ENCODE data around the gene COL24A1. TPM values are rescaled to one million over a fixed set of nuclear protein-coding genes. Genes with fewer than 3 reads are reported as not detected.
A peak's percentile ranks its signal among the peaks of the same experiment; 100 is the strongest.
"Not testable (repeated sequence)": the region's sequence is repeated elsewhere in the genome, so short reads cannot be mapped to it uniquely, and the experiment has no call there.

The COL24A1 gene
- total RNA-seq, 1 experiment from 2014 or later = 0.34 TPM

DNA sequence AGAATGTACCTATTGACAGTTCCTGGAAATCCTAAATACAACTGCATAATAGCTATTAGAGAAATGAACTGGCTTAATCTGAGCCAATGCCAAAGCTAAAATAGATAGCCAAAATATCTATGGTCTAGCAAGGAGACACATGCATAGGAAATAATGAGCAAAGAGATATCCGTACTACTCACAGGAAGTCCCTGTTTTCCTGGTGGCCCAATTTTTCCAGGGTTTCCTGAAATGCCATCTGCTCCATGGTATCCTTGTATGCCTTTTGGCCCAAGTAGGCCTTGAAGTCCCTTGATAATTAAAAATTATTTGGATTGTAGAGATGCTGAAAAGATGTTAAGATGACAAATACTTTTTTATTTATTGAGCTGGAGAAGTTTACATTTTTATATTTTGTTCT lies 340.0 kb downstream of the COL24A1 start:
- DNase-seq (ENCODE audit: low read depth) = no peak

- no peak for DNase-seq (ENCODE audit: low read depth)
Observed at GRCh38 chr1:85815906-85816305, 340.7 kb downstream of the COL24A1 start.

GRCh38 chr1:85806236-85806965 lies 350.2 kb downstream of the COL24A1 start:
- DNase-seq (ENCODE audit: low read depth) = no peak

- peak; percentile 59 for DNase-seq (ENCODE audit: low read depth)
Observed at GRCh38 chr1:85801520-85801919, 355.1 kb downstream of the COL24A1 start.

- DNase-seq (ENCODE audit: low read depth) = no peak
Observed at GRCh38 chr1:85799737-85800136, 356.8 kb downstream of the COL24A1 start.

- DNase-seq (ENCODE audit: low read depth) = no peak
Observed at GRCh38 chr1:85798419-85798818, 358.2 kb downstream of the COL24A1 start.

- not testable (repeated sequence) for DNase-seq (ENCODE audit: low read depth)
Observed at GRCh38 chr1:85777021-85777420, 379.6 kb downstream of the COL24A1 start.

DNA sequence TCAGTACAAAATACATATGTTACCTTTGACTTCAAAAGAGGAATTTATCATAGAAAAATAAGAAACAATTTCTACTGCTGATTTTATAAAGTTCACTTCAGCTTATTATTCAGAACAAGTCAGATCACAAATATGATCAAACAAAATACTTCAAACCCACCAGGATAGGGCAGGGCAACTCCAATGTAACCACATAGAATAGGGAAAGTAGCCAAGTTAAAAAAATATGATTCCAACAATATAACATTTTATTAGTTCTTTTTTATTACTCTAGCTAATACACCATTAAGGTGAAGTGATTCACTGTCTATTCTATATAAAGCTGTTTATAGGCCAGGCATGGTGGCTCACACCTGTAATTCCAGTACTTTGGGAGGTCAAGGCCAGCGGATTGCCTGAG lies 393.8 kb downstream of the COL24A1 start:
- no peak for DNase-seq (ENCODE audit: low read depth)

- DNase-seq (ENCODE audit: low read depth) = no peak
Observed at GRCh38 chr1:85756864-85757263, 399.7 kb downstream of the COL24A1 start.

DNA sequence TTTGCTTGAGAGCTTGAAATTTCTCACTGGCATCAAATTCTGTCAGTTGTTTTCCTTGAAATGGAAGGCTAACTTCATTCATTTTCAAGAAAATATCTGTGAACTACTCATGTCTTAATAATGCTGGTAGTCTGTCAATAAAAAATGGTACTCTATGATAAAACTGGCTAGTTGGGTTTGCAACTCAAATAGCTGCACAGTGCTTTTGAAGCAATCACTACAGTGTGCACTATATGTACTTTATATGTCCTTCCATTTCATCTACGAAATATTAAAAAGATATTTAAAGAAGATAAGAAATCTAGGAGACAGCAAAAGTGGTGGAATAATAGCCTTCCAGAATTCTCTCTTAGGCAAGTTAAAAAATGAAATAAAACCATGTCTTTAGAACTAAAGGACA lies 408.5 kb downstream of the COL24A1 start:
- no peak for DNase-seq (ENCODE audit: low read depth)

- DNase-seq (ENCODE audit: low read depth) = no peak
Observed at GRCh38 chr1:85746777-85747176, 409.8 kb downstream of the COL24A1 start.

GRCh38 chr1:85743814-85744213 lies 412.8 kb downstream of the COL24A1 start:
- DNase-seq (ENCODE audit: low read depth) = no peak

DNA sequence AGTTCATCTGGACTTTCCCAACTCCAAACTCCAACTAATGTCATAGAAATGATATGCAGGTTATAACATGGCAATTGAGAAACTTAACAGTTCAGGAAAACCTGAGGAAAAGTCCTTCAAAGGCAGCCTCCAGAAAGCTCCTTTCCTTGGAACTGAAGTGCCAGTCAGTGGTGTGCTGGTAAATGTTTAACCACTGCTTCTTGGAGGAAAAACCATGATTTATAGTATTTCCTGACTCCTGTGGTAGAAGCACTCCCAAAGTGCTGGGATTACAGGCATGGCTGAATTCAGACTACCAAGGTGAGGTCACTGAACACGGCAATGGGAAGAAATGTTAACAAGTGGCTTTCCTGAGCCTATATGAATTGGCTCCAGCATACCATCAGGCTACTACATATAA lies 421.6 kb downstream of the COL24A1 start:
- DNase-seq (ENCODE audit: low read depth) = no peak

DNA sequence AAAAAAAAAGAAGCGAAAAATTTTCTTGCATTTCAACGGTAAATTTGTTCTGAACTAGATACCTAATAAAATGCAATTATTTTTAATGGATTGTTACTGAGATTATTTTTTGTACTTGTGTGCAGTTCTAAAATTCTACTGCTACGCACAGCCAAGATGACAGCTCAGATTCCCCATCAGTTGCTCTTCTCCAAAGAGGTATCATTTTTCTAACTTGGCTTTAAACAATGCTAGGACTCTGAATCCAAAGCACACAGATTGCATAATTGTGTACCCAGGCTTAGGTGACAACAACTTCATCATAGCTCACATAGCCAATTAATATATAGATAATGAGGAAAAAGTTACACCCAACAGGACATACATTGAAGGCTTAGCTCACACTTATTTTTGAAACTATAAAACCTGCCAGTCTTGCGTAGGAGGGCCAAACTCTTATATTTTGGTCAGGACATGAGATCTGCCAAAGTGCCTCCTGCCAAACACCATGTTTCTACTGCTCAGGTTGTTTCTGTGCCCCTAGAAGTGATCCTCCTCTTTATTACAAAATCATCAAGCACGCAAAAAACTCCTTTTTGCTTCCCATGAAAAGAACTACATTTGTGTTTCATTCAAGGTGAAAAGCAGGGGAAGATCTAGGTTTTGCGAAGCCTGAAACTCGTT lies 437.8 kb downstream of the COL24A1 start:
- DNase-seq (ENCODE audit: low read depth) = no peak

GRCh38 chr1:85714418-85715114 lies 442.0 kb downstream of the COL24A1 start:
- DNase-seq (ENCODE audit: low read depth) = not testable (repeated sequence)

DNA sequence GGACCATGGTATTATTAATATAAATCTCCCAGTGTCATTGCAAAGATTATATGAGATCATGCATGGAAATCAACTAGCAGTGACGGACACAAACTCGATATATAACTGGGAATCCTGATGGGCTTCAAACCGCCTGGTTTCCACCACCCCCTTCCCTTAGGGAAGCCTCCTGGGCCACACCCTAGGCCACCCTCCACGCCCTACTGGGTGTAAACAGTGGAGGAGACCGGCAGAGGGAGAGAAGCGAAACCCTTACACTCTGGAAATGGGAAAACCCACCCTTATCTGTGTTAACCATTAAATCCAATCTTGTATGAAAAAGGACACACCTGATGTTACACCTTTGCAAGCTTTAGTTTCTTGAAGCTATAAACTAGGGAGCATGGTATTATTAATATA lies 447.7 kb downstream of the COL24A1 start:
- no peak for DNase-seq (ENCODE audit: low read depth)

DNA sequence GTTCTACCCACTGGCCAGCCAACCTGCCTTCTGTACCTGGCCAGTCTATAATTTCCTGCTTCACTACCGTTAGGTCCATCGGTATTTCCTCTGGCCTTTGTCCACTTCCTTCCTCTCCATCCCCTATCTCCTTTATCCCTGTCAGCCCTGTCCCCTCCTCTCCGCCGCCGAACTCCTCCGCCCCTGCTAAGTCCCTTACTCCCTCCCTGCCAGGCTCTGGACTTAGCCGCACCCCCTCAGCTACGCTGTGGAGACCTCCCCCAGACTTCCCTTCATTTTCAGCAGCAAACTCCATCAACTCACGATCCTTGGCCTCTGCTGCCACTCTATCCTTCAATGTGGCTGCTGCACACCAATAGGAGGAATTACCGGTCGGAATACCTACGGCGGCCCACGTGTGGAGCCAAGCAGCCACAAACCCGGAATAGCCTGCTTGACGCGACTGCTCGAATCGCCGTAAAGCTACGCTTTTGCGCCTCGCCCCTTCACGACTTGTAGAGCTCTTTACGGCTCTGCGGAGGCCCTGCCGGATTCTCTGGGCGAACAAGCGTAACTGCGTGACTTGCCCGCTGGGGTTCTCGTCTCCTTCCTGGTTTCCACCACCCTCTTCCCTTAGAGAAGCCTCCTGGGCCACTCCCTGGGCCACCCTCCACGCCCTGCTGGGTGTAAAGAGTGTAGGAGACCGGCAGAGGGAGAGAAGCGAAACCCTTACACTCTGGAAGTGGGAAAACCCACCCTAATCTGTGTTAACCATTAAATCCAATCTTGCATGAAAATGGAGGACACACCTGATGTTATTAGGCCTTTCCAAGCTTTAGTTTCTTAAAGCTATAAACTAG lies 448.4 kb downstream of the COL24A1 start, which contains the start of gene ZNHIT6:
Gene ZNHIT6 (minus strand): TSS at position 444 of the 839 bp plus-strand sequence. CDS start 149 bp downstream, at position 295.
- DNase-seq (ENCODE audit: low read depth) = peak; percentile 97

- DNase-seq (ENCODE audit: low read depth) = no peak
Observed at GRCh38 chr1:85707267-85707989, 449.1 kb downstream of the COL24A1 start.

DNA sequence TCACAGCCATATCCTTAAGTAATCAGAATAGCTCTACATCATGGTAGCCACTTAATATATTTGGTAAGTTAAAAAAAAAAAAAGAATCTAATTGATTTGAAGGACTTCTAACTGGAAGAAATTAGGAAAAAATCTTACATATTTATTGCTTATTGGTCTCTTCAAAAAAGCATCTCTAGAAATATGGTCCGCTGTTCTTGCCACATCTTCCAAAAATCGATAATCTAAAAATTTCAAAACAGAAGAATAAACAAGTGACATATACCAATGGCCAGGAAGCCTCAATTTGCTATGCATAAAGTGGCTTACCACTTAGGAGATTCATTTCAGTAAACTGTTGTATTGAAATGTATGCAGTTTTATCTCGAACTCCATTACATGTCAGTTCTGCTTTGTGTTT lies 450.6 kb downstream of the COL24A1 start:
- no peak for DNase-seq (ENCODE audit: low read depth)

DNA sequence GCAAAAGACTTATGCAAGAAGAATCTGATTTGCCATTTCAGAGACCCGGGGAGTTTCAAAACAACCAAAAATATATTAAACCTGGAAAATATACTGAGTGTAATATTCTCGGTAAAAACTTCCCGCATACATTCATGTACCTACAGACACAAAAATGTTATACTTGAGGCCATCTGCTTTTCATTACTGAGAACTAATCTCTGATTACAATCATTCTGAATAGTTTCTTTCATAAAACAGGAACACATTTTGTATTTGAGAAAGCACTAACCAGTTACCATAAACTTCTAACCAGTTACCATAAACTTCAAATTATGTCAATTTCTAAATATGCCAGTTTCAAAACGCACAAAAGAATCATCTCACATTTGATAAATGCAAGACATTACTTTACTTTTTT lies 456.1 kb downstream of the COL24A1 start:
- no peak for DNase-seq (ENCODE audit: low read depth)

GRCh38 chr1:85697895-85698294 lies 458.7 kb downstream of the COL24A1 start:
- no peak for DNase-seq (ENCODE audit: low read depth)

Measured in LHCN-M2 (cell line).